ENCODE data around the gene PIGQ.

GRCh38 chr16:539901-540530, 29.8 kb upstream of the PIGQ start:
- TF ChIP-seq TCF12 (IDR thresholded peaks at IDR 0.05; ENCODE audit: low read depth, low read length): no peak
- TF ChIP-seq GABPA (IDR thresholded peaks at IDR 0.05; ENCODE audit: borderline replicate concordance, insufficient read depth, low read length): no peak
- no peak for TF ChIP-seq ZNF274 (IDR thresholded peaks at IDR 0.05; ENCODE audit: borderline replicate concordance, extremely low read depth, low read length)
- TF ChIP-seq CTCF (IDR thresholded peaks at IDR 0.05; ENCODE audit: control extremely low read depth in 1 of 3, insufficient read depth in 1 of 3, low read depth in 1 of 3, low read length in 3 of 3): no peak
- no peak for TF ChIP-seq RNF2 (IDR thresholded peaks at IDR 0.05; ENCODE audit: borderline replicate concordance, low read depth, low read length, missing control alignments, poor library complexity, severe bottlenecking)
- TF ChIP-seq ATF3 (IDR thresholded peaks at IDR 0.05; ENCODE audit: insufficient read depth, low read depth, low read length): no peak

All from H1 (cell line).